HG03103 (cell line): ENCODE results near the gene PRMT7.

Experiments
- ATAC-seq: cut with Tn5 transposase; IDR thresholded peaks from one replicate; pipeline ENCODE4 v1.9.1; 2021; ENCODE audit warnings: low read depth; ENCODE audit not compliant: unreplicated experiment

The PRMT7 gene, protein sequence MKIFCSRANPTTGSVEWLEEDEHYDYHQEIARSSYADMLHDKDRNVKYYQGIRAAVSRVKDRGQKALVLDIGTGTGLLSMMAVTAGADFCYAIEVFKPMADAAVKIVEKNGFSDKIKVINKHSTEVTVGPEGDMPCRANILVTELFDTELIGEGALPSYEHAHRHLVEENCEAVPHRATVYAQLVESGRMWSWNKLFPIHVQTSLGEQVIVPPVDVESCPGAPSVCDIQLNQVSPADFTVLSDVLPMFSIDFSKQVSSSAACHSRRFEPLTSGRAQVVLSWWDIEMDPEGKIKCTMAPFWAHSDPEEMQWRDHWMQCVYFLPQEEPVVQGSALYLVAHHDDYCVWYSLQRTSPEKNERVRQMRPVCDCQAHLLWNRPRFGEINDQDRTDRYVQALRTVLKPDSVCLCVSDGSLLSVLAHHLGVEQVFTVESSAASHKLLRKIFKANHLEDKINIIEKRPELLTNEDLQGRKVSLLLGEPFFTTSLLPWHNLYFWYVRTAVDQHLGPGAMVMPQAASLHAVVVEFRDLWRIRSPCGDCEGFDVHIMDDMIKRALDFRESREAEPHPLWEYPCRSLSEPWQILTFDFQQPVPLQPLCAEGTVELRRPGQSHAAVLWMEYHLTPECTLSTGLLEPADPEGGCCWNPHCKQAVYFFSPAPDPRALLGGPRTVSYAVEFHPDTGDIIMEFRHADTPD

GRCh38 chr16:68310774-68311511, at the start of gene PRMT7, which contains the start of gene SLC7A6OS:
Gene PRMT7, plus strand, starts transcription at chr16:68311019. Its CDS starts 4,961 bp downstream, at chr16:68315980.
Gene SLC7A6OS, minus strand, starts transcription at chr16:68310946. Its CDS starts 20 bp downstream, at chr16:68310926.
- ATAC-seq = peak; percentile 94

GRCh38 chr16:68263559-68264127, 47.2 kb upstream of the PRMT7 start:
- ATAC-seq = no peak

GRCh38 chr16:68264128-68265077, 46.4 kb upstream of the PRMT7 start, which contains the start of gene SLC7A6:
Gene SLC7A6, plus strand, starts transcription at chr16:68264526. Its CDS starts 10,201 bp downstream, at chr16:68274727.
- peak; percentile 55 for ATAC-seq

- no peak for ATAC-seq
Measured at GRCh38 chr16:68265078-68265920, 45.5 kb upstream of the PRMT7 start.

DNA sequence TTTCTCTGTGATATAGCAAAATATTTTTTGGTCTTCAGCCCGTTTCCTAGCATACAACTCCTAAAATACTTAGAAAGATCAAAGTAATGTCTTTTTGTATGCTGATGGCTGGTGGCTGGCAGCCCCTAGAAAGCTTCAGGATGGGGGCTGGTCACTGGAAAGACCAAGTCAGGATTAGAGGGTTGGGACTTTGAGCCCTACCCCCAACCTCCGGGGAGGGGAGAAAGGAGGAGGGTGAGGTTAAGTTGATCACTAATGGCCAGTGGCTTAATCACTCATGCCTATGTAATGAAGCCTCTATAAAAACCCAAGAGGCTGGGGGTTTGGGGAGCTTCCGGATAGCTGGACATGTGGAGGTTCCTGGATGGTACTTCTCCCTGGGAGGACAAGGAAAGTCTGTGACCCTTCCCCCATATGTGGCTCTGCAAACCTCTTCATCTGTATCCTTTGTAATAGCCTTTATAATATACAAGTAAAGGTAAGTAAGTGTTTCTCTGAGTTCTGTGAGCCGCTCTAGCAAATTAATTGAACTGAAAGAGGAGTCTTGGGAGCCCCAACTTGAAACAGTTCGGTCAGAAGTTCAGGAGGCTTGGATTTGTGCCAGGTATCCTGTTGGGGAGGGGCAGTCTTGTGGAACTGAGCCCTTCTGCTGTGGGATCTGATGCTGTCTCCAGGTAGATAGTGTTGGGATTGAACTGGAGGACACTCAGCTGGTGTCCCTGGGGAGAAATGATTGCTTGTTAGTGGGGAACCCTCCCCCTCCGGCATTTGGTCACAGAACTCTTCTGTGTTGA, 43.0 kb upstream of the PRMT7 start:
- no peak for ATAC-seq

DNA sequence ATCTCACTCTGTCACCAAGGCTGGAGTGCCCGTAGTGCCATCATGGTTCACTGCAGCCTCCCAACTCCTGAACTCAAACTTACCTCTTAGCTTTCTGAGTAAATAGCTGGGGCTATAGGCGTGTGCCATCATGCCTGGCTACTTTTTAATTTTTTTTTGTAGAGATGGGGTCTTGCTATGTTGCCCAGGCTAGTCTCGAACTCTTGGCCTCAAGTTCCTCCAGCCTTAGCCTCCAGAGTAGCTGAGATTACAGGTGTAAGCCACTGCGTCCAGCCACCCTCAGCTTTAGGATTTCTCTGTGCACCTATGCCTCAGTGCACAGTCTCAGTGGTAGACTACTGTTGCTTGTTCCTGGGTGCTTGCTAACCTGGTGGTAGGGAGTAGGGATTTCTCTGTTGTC, 41.0 kb upstream of the PRMT7 start:
- no peak for ATAC-seq

DNA sequence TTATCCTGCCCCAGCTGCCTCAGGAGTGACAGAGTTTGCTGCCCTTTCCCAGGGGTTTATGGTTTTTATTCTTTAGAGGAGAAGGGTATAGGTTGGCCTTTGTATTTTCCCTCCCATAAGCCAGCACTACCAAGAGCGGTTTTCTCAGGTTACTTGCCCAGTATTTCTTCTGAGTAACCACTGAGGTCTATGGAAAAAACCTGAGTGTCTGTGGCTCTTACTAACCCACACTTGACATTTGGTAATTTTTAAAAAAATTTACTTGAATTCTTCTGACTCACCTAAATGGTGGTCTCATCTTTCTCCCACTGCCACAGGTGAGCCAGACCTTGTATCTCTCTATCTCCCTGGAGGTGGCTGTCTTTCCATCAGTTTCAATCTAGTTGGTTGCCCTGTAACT, 40.5 kb upstream of the PRMT7 start:
- no peak for ATAC-seq

GRCh38 chr16:68272507-68273209, 38.2 kb upstream of the PRMT7 start:
- ATAC-seq = no peak

- ATAC-seq = no peak
Measured at GRCh38 chr16:68273459-68273858, 37.4 kb upstream of the PRMT7 start.

DNA sequence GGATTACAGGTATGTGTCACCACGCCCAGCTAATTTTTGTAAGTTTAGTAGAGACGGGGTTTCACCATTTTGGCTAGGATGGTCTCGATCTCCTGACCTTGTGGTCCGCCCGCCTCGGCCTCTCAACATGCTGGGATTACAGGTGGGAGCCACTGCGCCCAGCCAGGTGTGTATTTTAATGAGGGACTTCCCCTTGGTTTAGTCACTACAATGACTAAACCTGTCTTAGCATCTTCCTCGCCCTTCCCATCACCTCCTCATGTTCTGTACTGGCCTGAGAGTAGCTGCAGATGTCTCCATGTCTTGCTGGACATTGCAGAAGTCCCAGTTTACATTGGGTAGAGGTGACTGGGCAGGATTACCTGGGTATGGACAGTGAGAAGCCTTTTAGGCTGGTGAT, 36.9 kb upstream of the PRMT7 start:
- no peak for ATAC-seq

DNA sequence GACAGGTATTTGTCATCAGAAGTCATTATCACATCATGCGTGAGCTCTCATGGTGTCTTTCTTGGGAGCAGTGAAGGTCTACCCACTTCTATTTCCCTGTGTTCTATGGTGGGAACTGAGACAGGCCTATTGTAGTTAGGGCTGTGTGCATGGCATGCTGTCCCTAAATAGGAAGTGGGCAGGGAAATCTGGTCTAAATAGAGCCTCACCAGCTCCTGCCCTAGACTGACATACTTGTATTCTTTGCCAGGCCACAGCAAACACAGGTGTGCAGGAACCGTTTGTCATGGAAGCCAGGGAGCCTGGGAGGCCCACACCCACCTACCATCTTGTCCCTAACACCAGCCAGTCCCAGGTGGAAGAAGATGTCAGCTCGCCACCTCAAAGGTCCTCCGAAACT, 36.4 kb upstream of the PRMT7 start:
- no peak for ATAC-seq

DNA sequence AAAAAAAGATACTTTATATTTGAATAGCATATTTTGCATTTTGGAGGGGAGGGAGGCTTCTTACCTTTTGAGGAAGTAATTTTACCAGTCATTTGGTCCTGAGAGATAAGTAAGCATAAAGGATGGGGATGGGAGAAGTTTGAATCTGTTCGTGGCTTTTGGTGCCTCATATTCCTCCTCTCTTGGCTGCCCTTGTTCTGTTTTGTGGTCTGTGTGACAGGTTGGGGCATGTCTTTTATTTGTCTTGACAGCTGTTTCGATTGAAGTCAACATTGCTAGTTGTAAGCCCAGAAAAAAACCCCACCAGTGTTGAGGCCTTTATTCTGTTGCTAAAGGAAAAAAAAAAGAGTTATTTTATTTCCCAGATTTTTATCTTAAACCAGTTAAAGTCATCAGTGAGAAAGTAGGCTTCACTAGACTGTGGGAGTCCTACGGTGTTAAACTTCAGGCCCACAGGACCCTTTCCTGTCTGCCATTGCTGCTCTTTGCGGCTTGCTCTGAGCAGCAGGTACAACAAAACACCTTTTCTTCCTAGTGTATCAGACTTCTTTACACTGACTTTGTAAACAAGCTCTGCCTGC, 35.1 kb upstream of the PRMT7 start:
- ATAC-seq = no peak

DNA sequence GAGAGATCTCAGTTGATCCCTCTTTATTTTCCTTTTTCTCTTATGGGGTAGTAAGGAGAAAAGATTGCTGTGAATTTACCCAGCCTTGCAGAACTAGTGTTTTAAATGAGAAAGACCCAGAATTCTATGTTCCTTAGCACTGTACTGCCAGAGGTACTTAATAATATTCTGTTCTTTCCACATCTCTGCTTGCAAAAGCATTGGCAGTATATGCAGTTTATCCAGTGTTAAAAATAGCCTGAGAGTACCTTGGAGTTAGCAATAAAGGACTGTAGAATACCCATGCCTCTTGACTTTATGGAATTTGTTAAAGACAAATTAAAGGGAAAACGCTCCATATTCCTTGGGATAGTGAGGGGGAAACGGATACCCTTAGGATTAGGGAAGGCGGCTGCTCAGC, 34.6 kb upstream of the PRMT7 start:
- no peak for ATAC-seq

DNA sequence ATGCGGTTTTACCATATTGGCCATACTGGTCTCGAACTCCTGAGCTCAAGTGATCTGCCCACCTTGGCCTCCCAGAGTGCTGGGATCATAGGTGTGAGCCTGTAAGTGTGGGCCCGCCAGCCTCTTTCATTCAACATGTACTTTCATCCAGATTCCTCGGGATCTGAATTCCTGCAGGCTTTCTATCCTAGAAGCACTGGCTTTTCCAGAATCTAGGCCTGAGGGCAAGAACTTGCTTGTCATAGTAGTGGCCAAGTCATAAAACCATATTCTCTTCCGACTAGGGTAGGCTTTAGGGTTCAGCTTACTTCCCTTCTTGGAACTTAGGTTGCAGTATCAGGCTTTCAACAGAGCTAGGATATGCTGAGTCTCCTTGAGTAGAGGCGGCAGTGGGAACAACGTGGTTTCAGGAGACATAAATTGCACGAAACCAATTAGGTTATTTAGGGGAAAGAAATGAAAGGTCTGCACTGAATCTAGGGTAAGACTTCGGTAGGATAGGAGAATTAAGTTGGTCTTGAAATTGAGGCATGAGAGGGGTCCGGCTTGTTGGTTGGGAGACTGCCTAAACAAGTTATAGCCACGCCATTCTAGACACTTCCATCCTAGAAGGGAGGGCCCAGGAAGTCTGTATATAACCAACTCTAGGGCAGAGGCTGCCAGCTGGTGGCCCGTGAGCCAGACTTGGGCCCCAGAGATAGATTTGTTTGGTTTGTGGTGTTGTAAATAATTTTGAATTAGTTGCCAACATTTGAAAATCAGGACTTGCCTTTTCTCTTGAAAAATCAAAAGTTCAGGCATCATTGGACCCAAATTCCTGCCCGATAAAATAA, 30.9 kb upstream of the PRMT7 start:
- ATAC-seq = no peak

DNA sequence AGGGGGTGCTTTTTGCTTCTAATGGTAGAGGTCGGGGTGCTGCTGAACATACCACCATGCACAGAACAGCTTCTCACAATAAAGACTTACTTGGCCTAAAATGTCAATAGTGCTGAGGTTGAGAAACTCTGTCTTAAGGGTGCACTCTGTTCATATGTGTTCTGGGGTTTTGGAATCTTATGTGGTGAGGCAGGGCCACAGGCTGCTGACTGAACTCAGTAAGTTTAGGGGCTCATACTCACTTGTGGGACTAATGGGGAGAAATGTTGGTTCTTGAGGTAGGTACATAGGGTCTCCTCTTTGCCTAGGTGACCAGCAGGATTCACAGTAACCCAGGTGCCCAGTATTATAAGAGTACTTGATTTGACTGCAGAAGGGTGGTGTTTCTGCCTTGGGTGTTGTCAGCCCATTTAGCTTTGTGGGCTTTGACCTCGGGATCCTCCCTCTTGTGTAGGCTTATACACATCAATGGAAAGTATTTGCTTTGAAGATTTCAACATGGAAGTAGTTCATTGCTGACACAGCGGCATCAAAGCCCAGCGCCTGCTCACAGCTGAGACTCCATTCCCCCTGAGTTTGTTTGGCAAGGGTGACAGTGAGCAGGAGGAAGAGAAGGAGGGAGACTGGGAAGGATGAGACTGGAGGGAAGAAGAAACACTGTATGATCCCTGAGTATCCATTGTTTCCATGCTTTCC, 29.3 kb upstream of the PRMT7 start:
- no peak for ATAC-seq

DNA sequence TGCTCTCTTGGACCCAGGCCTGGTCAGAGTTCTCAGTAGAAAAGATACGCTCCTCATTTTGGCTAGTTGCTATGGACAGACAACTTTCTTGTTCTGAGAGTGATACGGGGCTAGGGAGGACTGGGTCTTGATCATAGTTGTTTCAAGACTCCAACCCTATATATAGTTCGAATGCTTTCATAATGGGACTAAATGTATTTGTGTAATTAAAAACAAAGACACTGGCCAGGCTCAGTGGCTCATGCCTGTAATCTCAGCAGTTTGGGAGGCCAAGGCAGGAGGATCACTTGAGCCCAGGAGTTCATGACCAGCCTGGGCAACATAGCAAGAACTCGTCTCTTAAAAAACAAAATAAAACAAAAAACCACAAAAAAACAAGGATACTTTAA, 28.8 kb upstream of the PRMT7 start:
- no peak for ATAC-seq
